Activated CD4-positive, alpha-beta T cell treated with anti-CD3 and anti-CD28 coated beads, Interleukin-2, amount 50 U/mL, for 24 hours (primary cell): ENCODE data around the gene DEPDC5.

Experiments used
- DNase-seq, 2 donors: peaks; one replicate each; pipeline ENCODE4 v3.0.0-alpha.2; 2020; ENCODE audit warnings: low read depth in 1 of 2, low spot score in 1 of 2

The DEPDC5 gene

DNA sequence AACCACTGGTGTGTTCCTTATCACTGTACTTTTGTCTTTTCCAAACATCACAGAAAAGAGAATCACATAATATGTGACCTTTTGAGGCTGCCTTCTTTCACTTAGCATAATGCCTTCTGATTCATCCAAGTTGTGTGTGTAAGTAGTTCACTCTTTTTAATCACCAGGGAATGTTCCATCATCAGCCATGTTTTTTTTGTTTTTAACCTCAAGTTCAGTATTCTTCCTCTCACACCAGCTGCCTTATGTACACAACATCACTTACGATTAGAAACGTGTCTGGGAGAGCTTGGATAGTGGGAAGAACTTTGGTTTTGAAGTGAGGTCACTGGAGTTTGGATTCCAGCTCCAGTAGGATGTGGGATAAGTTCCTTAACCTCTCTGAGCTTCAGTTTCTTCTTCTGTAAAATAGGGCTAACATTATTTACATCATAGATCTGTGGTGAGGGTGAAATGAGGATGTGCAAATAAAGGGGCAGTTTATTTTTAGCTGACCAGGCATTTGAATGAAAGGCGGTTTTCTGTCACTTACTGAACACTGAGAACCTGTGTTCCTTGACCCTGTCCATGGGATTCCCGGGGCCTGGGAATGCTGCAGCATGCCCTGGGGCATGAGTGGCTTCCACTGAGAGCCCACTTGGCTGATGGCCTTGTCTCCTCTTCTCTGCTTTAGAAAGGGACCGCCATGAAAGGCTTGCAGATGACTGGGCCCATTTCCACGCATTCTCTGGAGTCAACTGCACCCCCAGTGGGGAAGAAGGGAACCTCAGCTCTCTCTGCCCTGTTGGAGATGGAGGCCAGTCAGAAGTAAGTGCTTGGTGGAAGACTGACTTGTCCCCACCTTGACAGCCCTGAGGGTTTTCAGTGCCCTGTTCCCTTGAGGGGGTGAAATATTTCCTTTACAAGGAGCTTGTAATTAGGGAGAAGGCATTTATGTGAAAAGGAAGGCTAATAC, 92.6 kb downstream of the DEPDC5 start:
- DNase-seq = no peak

DNA sequence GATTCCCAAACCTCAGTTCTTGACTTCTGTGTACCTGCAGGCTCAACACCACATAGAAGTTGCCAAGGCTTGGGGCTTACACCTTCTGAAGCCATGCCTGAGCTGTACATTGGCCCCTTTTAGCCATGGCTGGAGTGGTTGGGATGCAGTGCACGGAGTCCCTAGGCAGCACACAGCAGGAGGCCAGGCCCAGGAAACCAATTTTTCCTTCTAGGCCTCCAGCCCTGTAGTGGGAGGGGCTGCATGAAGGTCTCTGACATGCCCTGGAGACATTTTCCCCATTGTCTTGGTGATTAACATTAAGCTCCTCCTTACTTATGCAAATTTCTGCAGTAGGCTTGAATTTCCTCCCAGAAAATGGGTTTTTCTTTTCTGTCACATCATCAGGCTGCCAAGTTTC, 94.6 kb downstream of the DEPDC5 start:
- no peak for DNase-seq

- DNase-seq = no peak
Observed at GRCh38 chr22:31850135-31850534, 96.3 kb downstream of the DEPDC5 start.

GRCh38 chr22:31852691-31853421, 99.0 kb downstream of the DEPDC5 start:
- DNase-seq = no peak

DNA sequence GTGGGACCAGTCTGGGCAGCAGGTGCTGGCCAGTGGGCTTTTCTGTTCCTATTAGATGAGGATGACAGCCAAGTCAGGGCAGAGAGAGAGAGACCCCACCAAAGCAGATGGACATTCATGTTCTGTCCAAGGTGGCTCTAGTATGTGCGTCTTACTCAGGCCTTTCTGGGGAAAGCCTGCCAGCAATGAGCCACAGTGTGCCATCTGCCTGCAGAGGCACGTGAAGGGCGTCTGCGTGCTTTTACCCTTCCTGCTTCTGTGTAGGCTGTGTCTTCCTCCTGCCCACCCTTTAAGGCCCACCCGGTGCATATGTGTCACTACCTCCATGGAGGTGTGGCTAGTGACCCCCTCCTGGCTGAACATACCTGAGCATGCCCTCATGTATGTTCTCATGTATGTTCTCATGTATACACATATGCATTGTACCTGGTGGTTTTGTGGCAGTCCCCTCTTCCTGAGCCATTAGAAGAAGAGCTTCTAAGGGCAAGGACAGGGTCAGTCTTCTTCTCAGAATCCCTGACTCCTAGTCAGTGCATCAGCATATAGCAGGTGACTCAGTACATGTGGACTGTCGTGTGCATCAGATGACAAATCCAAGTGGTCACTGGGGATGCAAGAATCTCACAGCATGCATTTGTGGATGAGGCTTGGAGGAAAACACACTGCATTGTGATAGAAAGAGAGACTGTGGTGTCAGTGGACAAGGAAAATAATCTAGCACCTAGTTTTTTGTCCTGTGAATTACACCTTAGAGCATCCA, 100.1 kb downstream of the DEPDC5 start:
- DNase-seq = no peak

- no peak for DNase-seq
Observed at GRCh38 chr22:31857247-31857646, 103.4 kb downstream of the DEPDC5 start.

GRCh38 chr22:31861226-31861840, 107.5 kb downstream of the DEPDC5 start:
- peak in 1 of 2 donors; percentile 15 for DNase-seq

DNA sequence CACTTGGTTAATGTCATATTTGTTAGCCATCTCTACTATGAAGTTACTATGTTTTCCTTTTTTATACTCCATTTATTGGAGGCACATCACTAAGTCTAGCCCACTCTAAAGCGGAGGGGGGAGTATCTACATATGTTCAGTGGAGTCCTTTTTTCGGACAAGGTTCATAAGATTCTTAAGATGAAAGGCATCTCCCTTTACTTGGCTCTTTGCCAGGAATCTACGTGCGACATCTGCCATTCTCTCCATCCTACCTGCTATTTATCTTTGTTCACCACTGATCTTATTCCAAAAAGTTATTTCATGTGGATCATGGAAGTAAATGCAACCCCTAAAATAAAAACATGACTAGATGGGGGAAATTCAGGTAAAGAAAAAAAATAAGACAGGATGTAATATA, 113.1 kb downstream of the DEPDC5 start:
- DNase-seq = no peak

DNA sequence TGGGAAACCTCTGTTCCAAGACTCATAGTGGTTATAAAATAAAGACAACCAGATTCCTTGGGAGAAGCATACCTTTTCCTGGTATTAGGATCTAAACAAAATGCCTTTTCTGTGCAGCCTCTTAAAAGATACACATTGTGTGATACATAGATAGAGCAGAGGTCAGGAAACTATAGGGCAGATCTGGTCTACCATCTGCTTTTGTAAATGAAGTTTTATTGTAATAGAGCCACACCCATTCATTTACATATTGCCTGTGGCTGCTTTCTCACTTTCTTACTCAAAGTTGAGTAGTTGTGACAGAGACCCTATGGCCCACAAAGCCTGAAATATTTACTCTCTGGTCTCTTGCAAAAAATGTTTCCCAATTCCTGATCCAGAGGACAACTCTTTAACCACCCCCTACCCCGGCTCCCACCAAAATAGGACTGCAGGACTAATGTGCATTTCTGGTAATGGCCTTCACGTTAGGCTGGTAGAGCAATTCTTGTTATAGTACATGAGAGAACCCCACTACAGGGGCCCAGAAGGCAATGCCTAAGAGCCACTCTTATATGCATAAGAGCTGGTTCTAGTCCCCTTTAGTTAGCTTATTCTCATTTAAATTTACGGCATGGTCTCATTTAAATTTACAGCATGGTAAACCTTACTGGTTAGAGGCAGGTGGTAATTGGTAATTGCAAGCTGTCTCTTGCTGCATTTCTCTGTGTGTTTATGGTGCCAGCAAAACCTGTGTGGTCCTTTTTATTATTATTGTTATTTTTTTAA, 113.8 kb downstream of the DEPDC5 start:
- DNase-seq = no peak

DNA sequence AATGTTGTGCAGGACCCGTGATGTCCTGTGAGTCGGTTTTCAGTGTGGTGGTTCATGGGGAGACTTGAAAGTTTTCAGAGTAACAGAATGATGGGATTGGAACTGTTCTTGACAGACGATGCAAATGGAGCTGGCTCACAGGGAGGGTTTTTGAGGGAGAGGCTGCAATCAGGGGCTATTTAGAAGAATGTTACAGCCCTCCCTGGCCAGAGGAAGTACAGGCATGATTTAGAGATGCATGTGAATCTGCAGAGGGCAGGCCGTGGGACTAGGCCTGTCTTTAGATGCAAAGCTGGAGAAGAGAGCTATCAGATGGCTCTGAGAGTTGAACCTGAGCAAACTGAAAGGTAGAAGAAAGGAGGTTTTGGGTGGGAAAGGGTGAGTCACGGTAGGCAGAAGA, 115.9 kb downstream of the DEPDC5 start:
- DNase-seq = no peak

- DNase-seq = no peak
Observed at GRCh38 chr22:31870890-31871289, 117.1 kb downstream of the DEPDC5 start.

- no peak for DNase-seq
Observed at GRCh38 chr22:31871480-31871879, 117.7 kb downstream of the DEPDC5 start.

- DNase-seq = no peak
Observed at GRCh38 chr22:31872209-31872608, 118.4 kb downstream of the DEPDC5 start.

DNA sequence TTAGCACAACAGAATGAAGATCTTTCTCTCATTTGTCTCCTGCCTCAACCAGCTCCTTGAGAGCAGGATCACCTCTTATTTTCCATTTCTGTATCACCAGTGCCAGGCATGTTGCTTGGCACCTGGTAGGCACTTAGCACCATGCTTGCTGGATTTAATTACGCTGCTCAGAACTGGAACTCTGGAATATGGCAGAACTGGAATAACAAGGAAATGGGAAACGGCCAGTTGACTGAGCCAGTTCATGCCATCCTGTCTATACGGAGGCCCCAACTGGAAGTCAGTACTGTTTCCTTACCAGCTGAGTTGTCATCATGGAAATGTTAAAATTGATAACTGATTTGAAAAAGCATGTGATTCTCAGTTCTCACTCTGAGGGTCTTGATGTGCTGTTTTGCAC, 121.0 kb downstream of the DEPDC5 start:
- DNase-seq = no peak

DNA sequence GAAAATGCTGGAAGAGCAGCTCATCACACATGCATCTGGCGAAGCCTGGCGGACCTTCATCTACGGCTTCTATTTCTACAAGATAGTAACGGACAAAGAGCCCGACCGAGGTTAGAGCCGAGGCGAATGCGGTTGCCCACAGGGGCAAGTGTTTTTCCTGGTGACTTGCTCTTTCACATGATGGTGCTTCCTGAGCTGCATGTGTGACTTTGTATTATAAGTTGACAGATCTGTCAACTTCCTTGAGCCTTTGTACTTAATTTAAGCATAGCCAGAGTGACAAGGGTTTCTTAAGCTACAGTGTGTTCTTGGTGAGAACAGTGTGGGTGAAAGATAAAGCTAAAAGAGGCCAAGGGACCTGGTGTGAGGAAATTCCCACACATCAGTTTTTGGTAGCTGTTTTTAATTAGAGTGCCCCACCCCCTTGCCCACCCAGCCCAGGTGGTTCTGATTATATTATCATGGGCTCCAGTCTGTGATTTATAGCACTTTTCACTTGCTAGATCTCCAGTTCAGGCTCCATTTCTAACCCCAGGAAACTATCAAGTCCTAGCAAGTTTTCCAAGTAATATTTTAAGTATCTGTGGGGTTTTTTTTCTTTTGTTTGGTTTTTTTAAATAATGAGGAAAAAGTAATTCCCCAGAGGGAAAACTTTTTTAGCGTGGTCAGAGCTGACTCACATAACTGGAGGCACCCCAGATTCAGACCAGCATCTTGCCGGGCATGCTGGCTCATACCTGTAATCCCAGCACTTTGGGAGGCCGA, 122.5 kb downstream of the DEPDC5 start:
- DNase-seq = no peak

DNA sequence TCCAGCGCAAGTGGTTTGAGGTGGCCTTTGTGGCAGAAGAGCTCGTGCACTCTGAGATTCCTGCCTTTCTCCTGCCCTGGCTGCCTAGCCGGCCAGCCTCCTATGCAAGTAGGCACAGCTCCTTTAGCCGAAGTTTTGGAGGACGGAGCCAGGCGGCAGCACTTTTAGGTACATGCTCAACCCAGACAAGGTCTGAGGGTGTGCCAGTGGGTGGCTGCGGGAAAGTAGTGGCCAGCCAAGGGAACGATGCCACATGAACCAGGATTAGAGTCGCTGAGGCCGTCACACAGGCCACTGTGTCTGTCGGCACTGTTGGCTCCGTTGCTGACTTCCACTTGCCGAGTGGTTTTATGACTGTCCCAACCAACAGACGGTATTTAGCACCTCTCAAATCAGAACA, 125.8 kb downstream of the DEPDC5 start:
- DNase-seq = no peak

- DNase-seq = no peak
Observed at GRCh38 chr22:31881200-31881599, 127.4 kb downstream of the DEPDC5 start.

- DNase-seq = no peak
Observed at GRCh38 chr22:31881865-31882264, 128.0 kb downstream of the DEPDC5 start.

- no peak for DNase-seq
Observed at GRCh38 chr22:31882971-31883370, 129.2 kb downstream of the DEPDC5 start.

DNA sequence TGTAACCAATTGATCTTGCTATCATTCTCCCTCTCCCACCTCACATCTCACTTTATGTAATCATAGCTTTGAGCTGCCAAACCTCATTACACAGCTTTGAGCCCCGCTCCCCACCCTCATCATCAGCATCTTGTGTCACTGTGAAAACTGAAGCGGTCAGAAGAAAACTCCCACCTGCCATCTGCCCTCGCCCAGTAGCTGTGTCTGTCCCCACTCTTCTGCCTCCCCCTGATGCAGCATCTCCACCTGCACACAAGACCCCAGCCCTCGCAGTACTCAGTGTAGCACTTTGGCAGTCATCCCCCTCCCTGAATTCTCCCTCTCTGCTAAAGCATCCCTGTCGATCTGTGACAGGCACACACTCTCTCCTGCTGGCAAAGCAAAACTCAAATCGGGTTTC, 130.2 kb downstream of the DEPDC5 start:
- no peak for DNase-seq
